HCEC 1CT (cell line): ENCODE results near the gene FAM118A.
A peak's percentile ranks its signal among the peaks of the same experiment; 100 is the strongest.
"Not testable (repeated sequence)": the region's sequence is repeated elsewhere in the genome, so short reads cannot be mapped to it uniquely, and the experiment has no call there.

Experiments
- DNase-seq: peaks from one replicate; pipeline ENCODE4 v3.0.0-alpha.2; 2017

Gene FAM118A

GRCh38 chr22:45334068-45334467 lies 24.3 kb downstream of the FAM118A start:
- no peak for DNase-seq

- no peak for DNase-seq
Observed at GRCh38 chr22:45334528-45334927, 24.8 kb downstream of the FAM118A start.

GRCh38 chr22:45335021-45335818 lies 25.5 kb downstream of the FAM118A start:
- DNase-seq, result no peak

GRCh38 chr22:45335854-45336522 lies 26.3 kb downstream of the FAM118A start:
- DNase-seq, result no peak

- DNase-seq, result no peak
Observed at GRCh38 chr22:45336971-45337431, 27.3 kb downstream of the FAM118A start.

GRCh38 chr22:45337536-45337935 lies 27.8 kb downstream of the FAM118A start:
- no peak for DNase-seq

GRCh38 chr22:45338795-45339194 lies 29.1 kb downstream of the FAM118A start:
- DNase-seq, result no peak

DNA sequence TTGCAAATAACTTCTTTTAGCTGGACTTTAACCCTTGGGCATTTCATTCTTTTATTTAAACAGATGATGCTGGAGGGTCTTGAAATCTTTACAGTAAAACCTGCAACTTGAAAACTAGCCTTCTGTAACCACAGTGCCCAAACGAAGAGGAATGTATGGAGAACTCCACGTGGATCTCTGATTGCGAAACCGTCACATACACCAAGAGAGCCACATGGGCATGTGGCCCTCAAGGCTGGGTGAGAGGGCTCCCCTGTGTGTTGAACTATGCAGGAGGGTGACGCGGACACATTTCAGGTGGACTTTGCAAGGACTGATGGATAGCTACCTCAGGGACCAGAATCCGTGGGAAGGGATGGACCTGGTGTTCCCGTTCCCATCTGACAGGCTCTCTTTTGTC lies 30.6 kb downstream of the FAM118A start:
- DNase-seq, result no peak

- DNase-seq, result no peak
Observed at GRCh38 chr22:45341498-45341897, 31.8 kb downstream of the FAM118A start.

DNA sequence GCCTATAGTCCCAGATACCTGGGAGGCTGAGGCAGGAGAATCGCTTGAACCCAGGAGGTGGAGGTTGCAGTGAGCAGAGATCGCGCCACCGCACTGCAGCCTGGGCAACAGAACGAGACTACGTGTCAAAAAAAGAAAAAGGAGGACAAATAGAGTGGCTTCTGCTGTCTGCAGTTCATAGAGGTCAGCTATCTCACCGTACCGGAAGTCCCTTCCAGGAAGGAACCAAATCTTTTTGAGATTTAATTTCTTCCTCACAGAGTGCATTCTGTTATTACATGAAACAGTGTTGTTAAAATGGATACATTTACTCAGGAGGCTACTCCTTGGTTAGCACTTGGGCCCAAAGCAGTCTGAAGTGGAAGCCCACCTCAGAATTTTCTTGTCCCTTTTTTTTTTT lies 33.4 kb downstream of the FAM118A start:
- no peak for DNase-seq

DNA sequence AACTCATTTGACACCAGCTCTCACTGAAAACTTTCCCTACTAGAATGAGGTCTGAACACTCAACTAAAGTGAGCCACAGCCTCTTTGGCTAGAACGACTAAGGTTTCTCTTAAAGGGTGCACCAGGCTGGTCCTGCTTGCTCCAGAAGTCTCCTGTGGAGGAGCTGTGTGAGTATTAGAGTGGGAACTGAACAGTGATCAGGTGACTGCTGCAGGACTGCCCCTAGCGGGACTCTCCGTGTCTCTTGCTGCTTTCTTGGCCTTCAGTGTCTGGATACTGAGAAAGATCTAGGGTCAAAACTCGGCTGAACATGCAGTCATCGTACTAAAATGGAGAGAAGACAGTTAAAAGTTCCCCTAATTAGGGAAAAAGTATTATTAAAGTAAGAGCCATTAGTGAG lies 34.6 kb downstream of the FAM118A start:
- peak; percentile 29 for DNase-seq

- DNase-seq, result no peak
Observed at GRCh38 chr22:45349916-45350315, 40.2 kb downstream of the FAM118A start.

GRCh38 chr22:45351956-45352355 lies 42.2 kb downstream of the FAM118A start:
- DNase-seq, result no peak

DNA sequence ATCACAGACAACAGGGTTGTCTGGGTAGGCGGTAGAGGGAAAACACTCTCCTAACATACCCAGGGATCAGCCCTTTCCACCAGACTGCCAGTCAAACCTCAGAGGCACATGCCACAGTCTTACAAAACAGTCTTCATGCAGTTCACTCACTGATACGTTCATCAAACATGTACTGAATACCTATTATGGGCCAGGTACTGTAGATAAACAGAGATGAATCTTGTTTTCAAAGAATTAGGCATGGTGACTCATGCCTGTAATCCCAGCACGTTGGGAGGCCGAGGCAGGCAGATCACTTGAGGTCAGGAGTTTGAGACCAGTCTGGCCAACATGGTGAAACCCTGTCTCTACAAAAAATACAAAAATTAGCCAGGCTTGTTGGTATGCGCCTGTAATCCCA lies 43.0 kb downstream of the FAM118A start:
- DNase-seq, result not testable (repeated sequence)

- DNase-seq, result no peak
Observed at GRCh38 chr22:45353786-45354185, 44.1 kb downstream of the FAM118A start.

DNA sequence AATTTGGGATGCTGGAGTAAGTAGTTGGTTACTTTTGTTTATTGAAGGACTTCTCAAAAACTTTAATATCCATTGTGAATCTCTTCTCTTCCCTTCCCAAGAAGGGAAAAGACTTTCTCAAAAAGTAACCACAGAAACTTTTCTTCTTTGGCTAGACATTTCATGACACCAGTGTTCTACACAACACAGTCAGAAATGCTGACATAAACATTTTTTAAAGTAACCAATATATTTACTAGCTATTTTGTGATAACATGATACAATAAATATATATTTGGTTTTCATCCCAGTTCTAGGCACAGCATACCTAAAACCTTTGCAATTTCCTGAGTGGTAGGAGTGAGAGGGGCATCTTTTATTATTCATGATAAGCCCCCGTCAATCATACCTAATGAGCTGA lies 47.8 kb downstream of the FAM118A start:
- DNase-seq, result no peak

- no peak for DNase-seq
Observed at GRCh38 chr22:45358127-45358526, 48.4 kb downstream of the FAM118A start.

DNA sequence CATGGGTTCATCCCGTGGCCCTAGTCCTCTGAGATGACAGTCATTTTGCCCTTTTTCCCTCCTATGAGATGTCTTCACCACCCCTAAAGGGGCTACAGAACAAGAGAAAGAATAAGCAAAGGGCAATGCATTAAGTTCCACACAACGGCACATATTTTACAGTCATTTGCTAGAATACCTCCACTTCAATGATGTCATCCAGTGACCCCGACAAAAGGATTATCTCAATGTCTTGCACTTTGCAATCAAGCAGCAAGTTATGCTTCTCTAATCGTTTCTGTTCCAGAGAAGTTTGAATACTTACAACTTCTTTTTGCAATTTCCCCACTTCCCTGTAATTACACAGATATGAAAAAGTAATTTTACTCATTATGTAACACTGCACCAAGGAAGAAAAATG lies 49.9 kb downstream of the FAM118A start:
- no peak for DNase-seq

- DNase-seq, result no peak
Observed at GRCh38 chr22:45366713-45367112, 57.0 kb downstream of the FAM118A start.

DNA sequence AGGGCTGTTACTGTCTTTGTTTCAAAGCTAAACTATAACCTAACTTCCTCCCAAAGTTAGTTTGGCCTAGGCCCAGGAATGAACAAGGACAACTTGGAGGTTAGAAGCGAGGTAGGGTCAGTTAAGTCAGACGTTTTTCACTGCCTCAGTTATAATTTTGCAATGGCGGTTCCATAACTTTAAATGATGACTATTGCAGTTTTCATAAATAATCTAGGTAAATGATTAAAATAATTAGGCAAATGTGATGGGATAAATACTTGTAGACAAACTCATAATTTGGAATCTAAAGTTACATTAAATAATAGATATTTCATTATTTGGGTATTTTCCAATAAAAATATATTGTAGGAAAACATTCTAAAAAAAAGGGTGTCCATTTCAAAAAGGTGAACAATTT lies 63.9 kb downstream of the FAM118A start:
- not testable (repeated sequence) for DNase-seq

GRCh38 chr22:45376009-45376408 lies 66.3 kb downstream of the FAM118A start:
- DNase-seq, result no peak

GRCh38 chr22:45376703-45377102 lies 67.0 kb downstream of the FAM118A start:
- no peak for DNase-seq

DNA sequence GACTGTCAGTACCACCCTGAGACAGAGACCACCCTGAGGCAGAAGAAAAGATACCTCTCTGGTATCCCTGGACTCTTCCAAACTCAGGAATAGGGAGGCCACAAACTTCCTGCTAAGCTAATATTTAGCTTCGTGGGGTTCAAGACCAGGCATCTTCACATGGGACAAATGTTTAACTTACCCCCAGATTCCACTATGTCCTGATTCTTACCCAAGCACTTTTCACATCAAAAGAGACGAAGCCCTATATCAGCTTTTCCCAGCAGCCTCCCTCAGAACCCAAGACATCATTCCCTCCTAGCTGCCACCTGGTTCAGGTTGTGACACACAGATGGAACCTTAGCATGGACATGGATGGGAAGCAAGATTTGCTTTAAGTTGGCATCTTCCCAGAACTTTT lies 71.6 kb downstream of the FAM118A start:
- DNase-seq, result no peak

- no peak for DNase-seq
Observed at GRCh38 chr22:45389546-45389945, 79.8 kb downstream of the FAM118A start.
